Nephron progenitor cell (in vitro differentiated cells): Measurements from ENCODE around the gene DAB2.

Experiments used
- DNase-seq: peaks from one replicate; pipeline ENCODE4 v3.0.0; 2021
- H3K27ac Mint-ChIP-seq: 2 replicates; pipeline ENCODE4 v1.8.0; 2021; ENCODE audit warnings: mild to moderate bottlenecking, moderate library complexity, mixed read lengths
- H3K27me3 Mint-ChIP-seq: 2 replicates; pipeline ENCODE4 v1.8.0; 2021; ENCODE audit warnings: mild to moderate bottlenecking, low read depth, mixed read lengths; ENCODE audit not compliant: poor library complexity
- H3K36me3 Mint-ChIP-seq: 2 replicates; pipeline ENCODE4 v1.8.0; 2021; ENCODE audit warnings: low read depth, mixed read lengths
- H3K4me1 Mint-ChIP-seq: 2 replicates; pipeline ENCODE4 v1.8.0; 2021; ENCODE audit warnings: mixed read lengths
- H3K4me3 Mint-ChIP-seq: 2 replicates; pipeline ENCODE4 v1.8.0; 2021; ENCODE audit warnings: mild to moderate bottlenecking, moderate library complexity, mixed read lengths
- H3K9me3 Mint-ChIP-seq: 2 replicates; pipeline ENCODE4 v1.8.0; 2021; ENCODE audit warnings: mild to moderate bottlenecking, moderate library complexity, mixed read lengths
- TF ChIP-seq, protein P1 (sequence below): fragments of 200-600 bp; sonication (generic); IDR thresholded peaks from 2 replicates; pipeline ENCODE4 v1.5.0; 2021; ENCODE audit warnings: antibody characterized with exemption

Gene DAB2

DNA sequence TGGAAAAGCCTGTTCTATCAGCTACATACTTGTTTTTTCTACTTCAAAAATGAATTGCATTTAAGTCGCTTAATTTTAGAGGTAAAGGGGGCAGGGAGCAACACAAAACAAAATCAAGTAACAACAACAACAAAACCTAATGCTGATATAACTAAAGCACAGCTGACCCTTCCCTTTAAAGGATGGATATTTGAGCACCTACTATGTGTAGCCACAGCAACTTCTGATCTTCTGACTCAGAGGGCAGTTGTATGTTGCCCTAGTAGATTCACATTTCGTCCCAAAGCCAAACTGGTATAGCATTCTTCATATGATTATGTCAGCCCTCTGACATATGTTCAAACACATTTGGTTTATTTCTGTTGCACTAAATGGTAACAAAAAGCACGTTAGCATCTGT is 6.8 kb downstream of the DAB2 start:
- Mint-ChIP-seq H3K4me3 (no peak overlapping the region), H3K36me3 (peaks cover 7% of the 10 kb centered on the region), H3K27me3 (peaks cover 3% of the 10 kb centered on the region), H3K4me1 (peaks cover 18% of the 10 kb centered on the region), H3K9me3 (no peaks in the 10 kb centered on the region), H3K27ac (no peak overlapping the region)
- TF ChIP-seq, protein P1, sequence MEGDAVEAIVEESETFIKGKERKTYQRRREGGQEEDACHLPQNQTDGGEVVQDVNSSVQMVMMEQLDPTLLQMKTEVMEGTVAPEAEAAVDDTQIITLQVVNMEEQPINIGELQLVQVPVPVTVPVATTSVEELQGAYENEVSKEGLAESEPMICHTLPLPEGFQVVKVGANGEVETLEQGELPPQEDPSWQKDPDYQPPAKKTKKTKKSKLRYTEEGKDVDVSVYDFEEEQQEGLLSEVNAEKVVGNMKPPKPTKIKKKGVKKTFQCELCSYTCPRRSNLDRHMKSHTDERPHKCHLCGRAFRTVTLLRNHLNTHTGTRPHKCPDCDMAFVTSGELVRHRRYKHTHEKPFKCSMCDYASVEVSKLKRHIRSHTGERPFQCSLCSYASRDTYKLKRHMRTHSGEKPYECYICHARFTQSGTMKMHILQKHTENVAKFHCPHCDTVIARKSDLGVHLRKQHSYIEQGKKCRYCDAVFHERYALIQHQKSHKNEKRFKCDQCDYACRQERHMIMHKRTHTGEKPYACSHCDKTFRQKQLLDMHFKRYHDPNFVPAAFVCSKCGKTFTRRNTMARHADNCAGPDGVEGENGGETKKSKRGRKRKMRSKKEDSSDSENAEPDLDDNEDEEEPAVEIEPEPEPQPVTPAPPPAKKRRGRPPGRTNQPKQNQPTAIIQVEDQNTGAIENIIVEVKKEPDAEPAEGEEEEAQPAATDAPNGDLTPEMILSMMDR: no peak
- DNase-seq: no peak

DNA sequence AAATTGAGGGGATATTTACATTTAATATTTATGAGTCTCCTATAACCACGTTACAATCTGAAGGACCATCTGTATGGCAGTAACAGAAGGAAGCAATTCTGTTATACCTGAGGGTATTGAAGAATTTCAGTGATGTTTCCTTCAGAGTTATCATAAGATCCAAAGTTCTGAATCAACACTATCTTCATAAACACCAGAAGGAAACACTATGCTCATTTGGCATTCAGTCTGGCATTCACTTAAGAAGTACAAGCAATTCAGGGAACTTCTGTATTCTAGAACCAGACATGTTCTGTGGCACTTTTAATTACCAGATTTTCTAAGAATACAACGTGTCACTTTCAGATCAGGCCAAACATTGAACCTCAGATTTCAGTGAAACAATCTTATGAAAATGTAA is 9.6 kb downstream of the DAB2 start:
- Mint-ChIP-seq H3K9me3 (no peaks in the 10 kb centered on the region), H3K4me1 (peaks cover 9% of the 10 kb centered on the region)
- TF ChIP-seq, protein P1: no peak

DNA sequence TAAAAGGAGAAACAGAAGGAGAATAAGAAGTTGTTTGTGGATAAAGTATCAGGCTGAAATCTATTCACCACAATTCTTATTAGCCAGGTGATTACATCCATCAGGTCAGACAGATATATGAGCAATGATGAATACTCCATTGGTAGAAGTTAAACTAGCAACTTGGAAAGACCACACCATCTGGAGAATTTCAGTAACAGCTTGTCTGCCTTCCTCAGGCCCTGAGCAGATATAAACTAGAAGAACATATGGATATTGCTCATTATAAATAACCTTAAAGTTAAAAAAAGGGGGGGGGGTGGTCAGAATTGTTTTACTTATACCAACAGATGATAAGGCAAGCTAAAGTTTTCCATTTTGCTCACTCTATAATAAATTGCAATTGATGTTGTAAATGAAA is 10.4 kb downstream of the DAB2 start:
- no peak for DNase-seq
- Mint-ChIP-seq H3K4me3 (no peak overlapping the region), H3K36me3 (peaks cover 7% of the 10 kb centered on the region), H3K4me1 (peaks cover 9% of the 10 kb centered on the region), H3K27ac (no peak overlapping the region), H3K9me3 (no peaks in the 10 kb centered on the region), H3K27me3 (peaks cover 1% of the 10 kb centered on the region)
- TF ChIP-seq, protein P1: no peak

More for the DNA sequence above, 9.6 kb downstream of the DAB2 start:
- no peak overlapping the region for H3K4me3 Mint-ChIP-seq
- no peaks in the 10 kb centered on the region for H3K27me3 Mint-ChIP-seq
- DNase-seq: no peak
- no peak overlapping the region for H3K27ac Mint-ChIP-seq
- H3K36me3 Mint-ChIP-seq: peaks cover 7% of the 10 kb centered on the region

DNA sequence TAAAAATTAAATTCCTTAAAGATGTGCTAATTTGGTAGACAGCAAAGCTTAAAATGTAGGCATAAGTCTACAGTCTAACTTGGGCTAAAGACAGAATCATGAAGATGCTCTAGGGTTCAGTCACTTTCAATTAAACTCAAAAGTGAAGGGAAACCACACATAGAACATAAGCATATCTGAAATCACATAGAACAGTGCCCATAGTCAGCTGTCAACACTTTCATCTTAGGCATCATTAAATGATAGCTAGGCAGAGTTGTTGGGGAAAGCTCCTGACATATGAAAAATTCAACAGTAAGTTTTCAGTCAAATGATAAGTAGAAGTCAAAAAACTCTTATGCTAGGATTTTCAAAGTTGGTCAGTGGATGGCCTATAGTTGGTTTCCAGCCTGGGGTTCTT is 11.0 kb downstream of the DAB2 start:
- H3K4me1 Mint-ChIP-seq: peaks cover 9% of the 10 kb centered on the region
- H3K9me3 Mint-ChIP-seq: no peaks in the 10 kb centered on the region
- no peak overlapping the region for H3K27ac Mint-ChIP-seq
- DNase-seq: no peak
- TF ChIP-seq, protein P1: no peak
- no peak overlapping the region for H3K4me3 Mint-ChIP-seq
- peaks cover 7% of the 10 kb centered on the region for H3K36me3 Mint-ChIP-seq
- peaks cover 3% of the 10 kb centered on the region for H3K27me3 Mint-ChIP-seq

DNA sequence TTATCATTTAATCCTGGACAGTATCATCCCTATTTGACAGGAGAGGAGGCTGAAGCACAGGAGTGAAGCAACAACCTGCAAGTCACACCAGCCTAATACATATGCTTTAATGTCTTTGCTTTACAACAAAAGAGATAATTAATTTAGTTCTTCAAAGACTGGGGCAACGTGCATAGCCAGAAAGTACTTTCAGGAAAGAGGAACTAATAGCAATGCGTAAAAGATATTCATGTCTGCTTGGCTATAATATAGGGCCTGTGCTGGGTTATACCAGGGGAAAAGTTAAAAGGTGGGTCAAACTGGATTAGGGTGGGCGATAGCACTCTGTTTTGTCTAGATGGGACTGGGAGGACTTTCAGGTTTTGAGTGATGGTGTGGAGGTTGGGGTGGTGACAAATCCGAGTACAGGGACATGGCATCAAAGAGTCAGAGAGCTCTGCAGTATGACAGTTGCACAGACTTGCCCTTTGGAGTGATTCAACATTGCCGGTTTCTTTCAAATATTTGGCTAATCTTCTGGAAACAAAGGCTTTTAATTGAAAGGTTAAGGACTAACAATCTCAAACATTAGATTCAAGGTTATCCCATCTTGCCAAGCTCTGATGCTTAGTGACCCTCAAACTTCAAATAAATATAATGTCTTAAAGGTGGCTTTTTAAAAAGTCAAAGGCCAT is 11.9 kb downstream of the DAB2 start:
- Mint-ChIP-seq H3K27me3 (peaks cover 3% of the 10 kb centered on the region), H3K9me3 (no peaks in the 10 kb centered on the region), H3K27ac (peak overlapping the region; percentile 9), H3K36me3 (peaks cover 7% of the 10 kb centered on the region), H3K4me3 (no peak overlapping the region), H3K4me1 (peaks cover 9% of the 10 kb centered on the region)
- no peak for DNase-seq
- TF ChIP-seq, protein P1: no peak

DNA sequence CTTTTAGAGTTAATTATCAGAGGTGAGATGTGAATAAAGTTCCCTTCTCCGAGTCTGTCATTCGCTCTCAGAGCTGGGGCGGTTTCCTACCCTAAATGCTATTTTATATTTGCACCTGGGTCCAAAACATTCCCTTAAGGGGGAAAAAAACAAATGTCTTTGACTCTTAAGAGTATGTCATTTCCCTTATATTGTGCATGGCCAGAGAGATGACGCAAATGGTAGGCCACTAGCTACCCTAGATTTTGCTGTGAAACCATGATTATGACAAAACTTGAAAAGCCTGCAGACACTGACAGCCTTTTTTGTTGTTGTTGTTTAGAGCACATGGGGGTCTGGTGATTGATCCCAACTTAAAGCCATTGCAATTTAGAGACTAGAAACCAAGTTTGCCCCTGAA is 12.8 kb downstream of the DAB2 start:
- Mint-ChIP-seq H3K27me3 (peaks cover 3% of the 10 kb centered on the region), H3K27ac (no peak overlapping the region), H3K36me3 (peaks cover 7% of the 10 kb centered on the region), H3K9me3 (no peaks in the 10 kb centered on the region), H3K4me1 (peaks cover 9% of the 10 kb centered on the region), H3K4me3 (no peak overlapping the region)
- DNase-seq: no peak
- TF ChIP-seq, protein P1: no peak
